Subcutaneous abdominal adipose tissue (tissue), 5 donors: ENCODE measurements around the gene STK33.

Experiments
- H3K27ac ChIP-seq: one replicate; pipeline ENCODE4 v1.7.0; 2013; ENCODE audit warnings: low read depth, mild to moderate bottlenecking, inconsistent platforms, low read length, moderate library complexity
- H3K27me3 ChIP-seq, 5 donors: one replicate each; pipeline ENCODE4 v1.7.0; 2013; ENCODE audit warnings: low read length in 5 of 5, inconsistent platforms in 1 of 5; ENCODE audit not compliant: control insufficient read depth in 5 of 5, insufficient read depth in 4 of 5
- H3K36me3 ChIP-seq, 5 donors: one replicate each; pipeline ENCODE4 v1.7.0; 2013; ENCODE audit warnings: low read length in 5 of 5; ENCODE audit not compliant: control insufficient read depth in 5 of 5, insufficient read depth in 5 of 5
- H3K4me1 ChIP-seq, 5 donors: one replicate each; pipeline ENCODE4 v1.7.0; 2013; ENCODE audit warnings: low read length in 5 of 5, mild to moderate bottlenecking in 3 of 5, moderate library complexity in 1 of 5; ENCODE audit not compliant: control insufficient read depth in 5 of 5, insufficient read depth in 5 of 5
- H3K4me3 ChIP-seq, 5 donors: one replicate each; pipeline ENCODE4 v1.7.0; 2013; ENCODE audit warnings: low read length in 5 of 5, low read depth in 1 of 5
- H3K9ac ChIP-seq, 5 donors: one replicate each; pipeline ENCODE4 v1.7.0; 2013; ENCODE audit warnings: low read length in 5 of 5, mild to moderate bottlenecking in 4 of 5, moderate library complexity in 3 of 5
- H3K9me3 ChIP-seq, 5 donors: one replicate each; pipeline ENCODE4 v1.7.0; 2013; ENCODE audit warnings: low read length in 5 of 5; ENCODE audit not compliant: control insufficient read depth in 5 of 5
- donor health status: healthy.
- donor health status: healthy.
- donor health status: healthy.
- donor health status: healthy.
- donor health status: healthy.

Gene STK33

GRCh38 chr11:8584511-8584910, 9.5 kb downstream of the STK33 start:
- H3K9me3 ChIP-seq, result peaks cover 0 to 5% (median 0%) of the 10 kb centered on the region in 5 donors
- H3K27ac ChIP-seq, result no peak overlapping the region
- no peaks in the 10 kb centered on the region for H3K27me3 ChIP-seq
- H3K9ac ChIP-seq, result no peak overlapping the region
- no peak overlapping the region for H3K4me3 ChIP-seq
- H3K4me1 ChIP-seq, result no peaks in the 10 kb centered on the region
- no peaks in the 10 kb centered on the region for H3K36me3 ChIP-seq

DNA sequence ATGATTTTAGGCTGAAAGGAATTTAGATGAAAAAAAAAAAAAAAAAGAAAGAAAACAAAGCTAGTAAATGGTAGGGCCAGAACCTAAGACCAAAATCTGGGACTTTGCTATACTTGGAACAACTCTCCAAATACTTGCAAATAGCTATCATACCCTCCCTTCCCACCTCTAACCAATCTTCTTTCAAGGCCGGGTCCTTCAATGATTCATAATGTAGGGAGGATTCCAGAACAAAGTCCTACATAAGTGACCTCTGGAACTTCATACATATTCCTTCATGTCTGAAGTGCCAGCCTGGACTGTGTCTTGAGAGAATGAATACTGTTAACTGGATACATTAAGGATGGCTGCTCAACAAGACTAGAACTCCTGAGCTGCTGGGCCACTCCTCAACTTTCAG, 9.9 kb downstream of the STK33 start:
- Histone ChIP-seq H3K9ac (no peak overlapping the region), H3K27me3 (no peaks in the 10 kb centered on the region), H3K9me3 (peaks cover 0 to 5% (median 0%) of the 10 kb centered on the region in 5 donors), H3K4me3 (no peak overlapping the region), H3K4me1 (no peaks in the 10 kb centered on the region), H3K27ac (no peak overlapping the region), H3K36me3 (no peaks in the 10 kb centered on the region)

DNA sequence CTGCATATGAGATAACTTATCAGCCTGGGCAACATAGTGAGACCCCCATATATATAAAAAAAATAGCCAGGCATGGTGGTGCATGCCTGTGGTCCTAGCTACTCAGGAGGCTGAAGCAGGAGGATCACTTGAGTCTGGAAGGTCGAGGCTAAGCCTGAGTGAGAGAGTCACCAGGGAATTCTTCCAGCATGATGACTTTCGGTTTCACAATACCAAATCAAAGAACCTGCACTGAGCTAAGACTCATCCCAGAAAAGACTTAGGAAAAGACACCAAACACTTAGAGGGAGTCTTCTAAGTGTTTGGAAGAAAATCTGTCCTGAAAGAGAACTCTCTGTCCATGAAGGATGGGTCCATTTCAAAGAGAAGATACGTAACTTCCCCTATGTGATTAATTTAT, 12.7 kb downstream of the STK33 start:
- Histone ChIP-seq H3K27me3 (no peaks in the 10 kb centered on the region), H3K4me1 (no peaks in the 10 kb centered on the region), H3K4me3 (no peak overlapping the region), H3K9ac (no peak overlapping the region), H3K9me3 (peaks cover 0 to 4% (median 0%) of the 10 kb centered on the region in 5 donors), H3K36me3 (no peaks in the 10 kb centered on the region), H3K27ac (no peak overlapping the region)

GRCh38 chr11:8577791-8578581, 16.0 kb downstream of the STK33 start:
- Histone ChIP-seq H3K27ac (no peak overlapping the region), H3K9me3 (peaks cover 0 to 4% (median 0%) of the 10 kb centered on the region in 5 donors), H3K27me3 (no peaks in the 10 kb centered on the region), H3K9ac (no peak overlapping the region), H3K4me3 (no peak overlapping the region), H3K4me1 (no peaks in the 10 kb centered on the region), H3K36me3 (no peaks in the 10 kb centered on the region)

DNA sequence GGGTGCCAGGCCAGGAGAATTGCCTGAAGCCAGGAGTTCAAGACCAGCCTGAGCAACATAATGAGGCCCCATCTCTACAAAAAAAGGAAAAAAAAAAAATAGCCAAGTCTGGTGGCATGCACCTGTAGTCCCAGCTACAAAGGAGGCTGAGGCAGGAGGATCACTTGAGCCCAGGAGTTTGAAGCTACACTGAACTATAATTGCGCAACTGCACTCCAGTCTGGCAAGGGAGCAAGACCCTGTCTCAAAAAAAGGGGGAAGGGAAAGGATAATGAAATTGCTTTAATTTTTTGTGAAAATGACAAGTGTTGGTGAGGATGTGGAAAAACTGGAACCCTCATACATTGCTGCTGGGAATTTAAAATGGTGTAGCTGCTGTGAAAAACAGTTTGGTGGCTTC, 19.2 kb downstream of the STK33 start:
- H3K4me3 ChIP-seq, result no peak overlapping the region
- no peak overlapping the region for H3K27ac ChIP-seq
- no peaks in the 10 kb centered on the region for H3K36me3 ChIP-seq
- H3K4me1 ChIP-seq, result no peaks in the 10 kb centered on the region
- no peak overlapping the region for H3K9ac ChIP-seq
- H3K27me3 ChIP-seq, result no peaks in the 10 kb centered on the region
- H3K9me3 ChIP-seq, result peaks cover 0 to 4% (median 0%) of the 10 kb centered on the region in 5 donors

- Histone ChIP-seq H3K9ac (no peak overlapping the region), H3K4me1 (no peaks in the 10 kb centered on the region), H3K9me3 (peaks cover 0 to 4% (median 0%) of the 10 kb centered on the region in 5 donors), H3K36me3 (no peaks in the 10 kb centered on the region), H3K27me3 (no peaks in the 10 kb centered on the region), H3K4me3 (no peak overlapping the region), H3K27ac (no peak overlapping the region)
These were observed 20.3 kb downstream of the STK33 start for GRCh38 chr11:8573777-8574176.

- Histone ChIP-seq H3K9ac (no peak overlapping the region), H3K27me3 (no peaks in the 10 kb centered on the region), H3K27ac (no peak overlapping the region), H3K4me1 (no peaks in the 10 kb centered on the region), H3K9me3 (no peaks in the 10 kb centered on the region), H3K36me3 (no peaks in the 10 kb centered on the region), H3K4me3 (no peak overlapping the region)
These were observed 26.3 kb downstream of the STK33 start for GRCh38 chr11:8567602-8568198.

DNA sequence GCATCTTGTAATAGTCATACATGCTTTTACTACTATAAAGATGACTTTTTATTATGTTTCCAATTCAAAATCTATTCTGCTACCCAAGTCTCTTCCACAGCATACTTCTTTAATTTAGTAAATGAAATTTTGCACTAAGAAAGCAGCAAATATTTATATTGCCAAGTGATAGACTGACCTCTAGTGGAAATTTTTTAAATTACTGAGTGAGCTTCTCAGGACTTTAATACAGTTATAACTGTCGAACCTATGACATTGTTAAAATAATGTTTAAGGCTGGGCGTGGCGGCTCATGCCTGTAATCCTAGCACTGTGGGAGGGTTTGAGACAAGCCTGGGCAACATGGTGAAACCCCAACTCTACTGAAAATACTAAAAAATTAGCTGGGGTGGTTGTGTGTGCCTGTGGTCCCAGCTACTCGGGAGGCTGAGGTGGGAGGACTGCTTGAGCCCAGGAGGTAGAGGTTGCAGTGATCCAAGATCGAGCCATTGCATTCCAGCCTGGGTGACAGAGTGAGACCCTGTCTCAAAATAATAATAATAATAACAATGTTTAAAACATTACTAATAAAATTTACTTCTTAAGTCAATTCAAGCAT, 27.3 kb downstream of the STK33 start:
- no peak overlapping the region for H3K4me3 ChIP-seq
- H3K27me3 ChIP-seq, result no peaks in the 10 kb centered on the region
- no peak overlapping the region for H3K9ac ChIP-seq
- H3K36me3 ChIP-seq, result no peaks in the 10 kb centered on the region
- H3K27ac ChIP-seq, result no peak overlapping the region
- no peaks in the 10 kb centered on the region for H3K4me1 ChIP-seq
- peaks cover 0 to 4% (median 2%) of the 10 kb centered on the region in 5 donors for H3K9me3 ChIP-seq

GRCh38 chr11:8564526-8564925, 29.5 kb downstream of the STK33 start:
- H3K9me3 ChIP-seq, result peaks cover 0 to 13% (median 7%) of the 10 kb centered on the region in 5 donors
- no peak overlapping the region for H3K27ac ChIP-seq
- H3K36me3 ChIP-seq, result no peaks in the 10 kb centered on the region
- no peaks in the 10 kb centered on the region for H3K27me3 ChIP-seq
- no peak overlapping the region for H3K9ac ChIP-seq
- no peak overlapping the region for H3K4me3 ChIP-seq
- H3K4me1 ChIP-seq, result no peaks in the 10 kb centered on the region

- H3K36me3 ChIP-seq, result no peaks in the 10 kb centered on the region
These were observed 32.6 kb downstream of the STK33 start for GRCh38 chr11:8561461-8561860.

More at GRCh38 chr11:8561461-8561860, 32.6 kb downstream of the STK33 start:
- Histone ChIP-seq H3K9ac (no peak overlapping the region), H3K9me3 (peaks cover 0 to 13% (median 7%) of the 10 kb centered on the region in 5 donors), H3K27me3 (no peaks in the 10 kb centered on the region), H3K4me1 (no peaks in the 10 kb centered on the region), H3K4me3 (peak overlapping the region in 1 of 5 donors; percentile 4), H3K27ac (no peak overlapping the region)
